ENCODE measurements around the gene FBRSL1. TPM values are rescaled to one million over a fixed set of nuclear protein-coding genes. Genes with fewer than 3 reads are reported as not detected.

Gene FBRSL1
- total RNA-seq, 1 experiment from 2014 or later: 96.1 TPM

DNA sequence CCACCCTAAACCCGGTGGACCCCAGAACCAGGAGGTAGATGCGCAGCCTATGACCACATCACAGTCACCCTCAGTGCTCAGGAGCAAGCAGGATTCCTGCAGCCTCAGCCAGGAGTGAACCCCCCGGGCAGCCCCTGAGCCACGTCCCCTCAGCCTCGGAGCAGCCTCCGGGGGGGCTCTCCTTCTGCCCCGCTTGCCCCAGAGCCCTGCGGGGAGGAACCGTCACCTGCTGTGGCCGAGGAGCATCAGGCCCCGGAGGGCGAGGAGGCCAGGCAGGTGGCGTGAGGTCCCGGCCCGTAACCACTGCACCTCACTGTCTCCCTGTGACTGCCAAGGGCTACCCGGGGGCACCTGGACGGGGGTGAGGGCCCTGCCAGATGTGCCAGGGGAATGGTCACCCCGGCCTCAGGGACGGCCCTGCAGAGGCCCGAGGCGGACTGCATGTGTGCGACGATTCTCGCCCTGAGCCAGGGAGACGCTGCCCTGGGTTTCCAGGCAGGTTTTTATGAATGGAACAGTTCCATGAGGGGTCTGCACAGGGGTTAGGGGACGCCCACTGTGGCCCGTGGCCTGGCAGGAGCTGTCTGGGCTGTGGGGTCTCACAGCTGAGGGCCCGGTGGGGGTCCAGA lies 58.6 kb downstream of the FBRSL1 start:
- Mint-ChIP-seq H3K4me3 (ENCODE audit: unreplicated experiment) (no peak overlapping the region), H3K36me3 (ENCODE audit: insufficient read depth, unreplicated experiment) (peaks cover 7% of the 10 kb centered on the region), H3K9me3 (ENCODE audit: unreplicated experiment) (no peaks in the 10 kb centered on the region), H3K27me3 (ENCODE audit: insufficient read depth, unreplicated experiment) (no peaks in the 10 kb centered on the region), H3K4me1 (ENCODE audit: low read depth, unreplicated experiment) (no peaks in the 10 kb centered on the region), H3K27ac (ENCODE audit: unreplicated experiment) (no peak overlapping the region)
- Histone ChIP-seq H3K27me3 (replicated peaks; ENCODE audit: control insufficient read depth, insufficient read depth, low read length) (no peaks in the 10 kb centered on the region), H3K36me3 (ENCODE audit: control insufficient read depth, insufficient read depth, low read length) (no peaks in the 10 kb centered on the region), H3K9me3 (no peaks in the 10 kb centered on the region), H3K4me3 (ENCODE audit: low read depth, low read length) (no peak overlapping the region), H3K4me1 (no peaks in the 10 kb centered on the region)
- TF ChIP-seq, protein P1, sequence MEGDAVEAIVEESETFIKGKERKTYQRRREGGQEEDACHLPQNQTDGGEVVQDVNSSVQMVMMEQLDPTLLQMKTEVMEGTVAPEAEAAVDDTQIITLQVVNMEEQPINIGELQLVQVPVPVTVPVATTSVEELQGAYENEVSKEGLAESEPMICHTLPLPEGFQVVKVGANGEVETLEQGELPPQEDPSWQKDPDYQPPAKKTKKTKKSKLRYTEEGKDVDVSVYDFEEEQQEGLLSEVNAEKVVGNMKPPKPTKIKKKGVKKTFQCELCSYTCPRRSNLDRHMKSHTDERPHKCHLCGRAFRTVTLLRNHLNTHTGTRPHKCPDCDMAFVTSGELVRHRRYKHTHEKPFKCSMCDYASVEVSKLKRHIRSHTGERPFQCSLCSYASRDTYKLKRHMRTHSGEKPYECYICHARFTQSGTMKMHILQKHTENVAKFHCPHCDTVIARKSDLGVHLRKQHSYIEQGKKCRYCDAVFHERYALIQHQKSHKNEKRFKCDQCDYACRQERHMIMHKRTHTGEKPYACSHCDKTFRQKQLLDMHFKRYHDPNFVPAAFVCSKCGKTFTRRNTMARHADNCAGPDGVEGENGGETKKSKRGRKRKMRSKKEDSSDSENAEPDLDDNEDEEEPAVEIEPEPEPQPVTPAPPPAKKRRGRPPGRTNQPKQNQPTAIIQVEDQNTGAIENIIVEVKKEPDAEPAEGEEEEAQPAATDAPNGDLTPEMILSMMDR (IDR thresholded peaks at IDR 0.05; ENCODE audit: insufficient read depth in 1 of 2, low read depth in 1 of 2, low read length in 1 of 2, severe bottlenecking in 1 of 2, unreplicated experiment in 1 of 2): no peak
- POLR2A ChIA-PET: no interaction called here
- intact Hi-C loops (cut with micrococcal nuclease; ENCODE audit: unreplicated experiment): no loop called here
- no TSS peak for BruUV-seq (replicated peaks)
- DNase-seq: no peak
- CTCF ChIA-PET: no interaction called here

DNA sequence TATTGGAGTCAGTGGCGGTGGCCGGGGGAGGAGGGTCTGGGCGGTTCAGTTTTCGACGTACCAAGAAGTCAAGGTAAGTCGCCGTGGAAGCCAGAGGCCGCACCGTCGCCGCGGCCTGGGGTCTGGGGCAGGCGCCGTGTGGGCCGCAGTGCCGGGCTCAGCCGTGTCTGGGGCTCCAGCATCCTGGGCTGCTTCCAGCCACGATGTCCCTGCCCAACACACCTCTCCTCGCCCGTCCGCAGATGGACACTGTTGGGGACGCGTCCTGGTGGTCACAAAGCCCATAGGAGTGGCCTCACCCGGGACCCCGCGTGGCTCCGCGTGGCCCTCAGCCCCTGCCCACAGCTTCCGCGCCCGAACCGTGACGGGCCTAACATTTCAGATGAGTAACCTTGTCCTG lies 59.1 kb downstream of the FBRSL1 start:
- Histone ChIP-seq H3K4me3 (ENCODE audit: low read depth, low read length) (no peak overlapping the region), H3K36me3 (ENCODE audit: control insufficient read depth, insufficient read depth, low read length) (no peaks in the 10 kb centered on the region), H3K27me3 (replicated peaks; ENCODE audit: control insufficient read depth, insufficient read depth, low read length) (no peaks in the 10 kb centered on the region), H3K4me1 (no peaks in the 10 kb centered on the region), H3K9me3 (no peaks in the 10 kb centered on the region)
- BruUV-seq (replicated peaks): no TSS peak
- TF ChIP-seq, protein P1 (IDR thresholded peaks at IDR 0.05; ENCODE audit: insufficient read depth in 1 of 2, low read depth in 1 of 2, low read length in 1 of 2, severe bottlenecking in 1 of 2, unreplicated experiment in 1 of 2): no peak
- H3K36me3 Mint-ChIP-seq (ENCODE audit: insufficient read depth, unreplicated experiment): peaks cover 7% of the 10 kb centered on the region
- no peaks in the 10 kb centered on the region for H3K9me3 Mint-ChIP-seq (ENCODE audit: unreplicated experiment)
- no peaks in the 10 kb centered on the region for H3K27me3 Mint-ChIP-seq (ENCODE audit: insufficient read depth, unreplicated experiment)
- DNase-seq: no peak
- intact Hi-C loops (cut with micrococcal nuclease; ENCODE audit: unreplicated experiment): no loop called here
- CTCF ChIA-PET: no interaction called here
- no peak overlapping the region for H3K4me3 Mint-ChIP-seq (ENCODE audit: unreplicated experiment)
- POLR2A ChIA-PET: no interaction called here
- H3K27ac Mint-ChIP-seq (ENCODE audit: unreplicated experiment): no peak overlapping the region
- H3K4me1 Mint-ChIP-seq (ENCODE audit: low read depth, unreplicated experiment): no peaks in the 10 kb centered on the region

DNA sequence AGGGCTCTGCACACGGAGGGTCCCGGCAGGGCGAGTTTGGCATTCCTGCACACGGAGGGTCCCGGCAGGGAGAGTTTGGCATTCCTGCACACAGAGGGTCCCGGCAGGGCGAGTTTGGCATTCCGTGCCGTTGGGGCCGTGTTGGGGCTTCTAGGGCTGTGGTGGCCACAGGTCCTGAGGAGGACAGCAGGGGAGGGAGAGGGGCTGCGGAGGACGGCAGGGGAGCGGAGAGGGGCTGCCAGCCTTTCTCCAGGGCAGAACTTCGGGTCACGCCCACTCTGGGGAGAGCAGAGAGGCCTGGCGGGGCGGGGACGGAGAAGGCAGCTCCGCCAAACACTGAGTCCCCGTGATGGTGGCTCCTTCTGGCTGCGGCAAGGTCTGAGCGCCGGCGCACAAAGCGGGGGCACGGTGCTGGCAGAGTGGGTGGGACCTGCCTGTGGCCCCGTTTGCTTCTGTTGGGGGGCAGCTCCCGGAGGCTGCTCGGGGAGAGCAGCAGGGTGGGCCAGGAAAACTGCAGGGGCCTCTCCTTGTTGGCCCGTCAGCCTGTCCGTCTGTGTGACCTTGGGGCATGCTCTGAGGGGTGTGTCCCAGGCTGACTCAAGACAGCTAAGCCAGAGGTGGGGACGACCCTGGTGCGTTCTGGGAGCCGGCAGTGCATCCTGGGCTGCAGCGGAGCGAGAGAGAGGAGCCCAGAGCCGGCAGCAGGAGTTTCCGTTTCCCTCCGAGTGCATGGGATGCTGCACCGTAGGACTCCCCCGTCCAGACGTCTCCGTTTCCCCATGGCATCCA lies 60.3 kb downstream of the FBRSL1 start:
- ChIA-PET CTCF (no interaction called here), POLR2A (no interaction called here)
- H3K27me3 Mint-ChIP-seq (ENCODE audit: insufficient read depth, unreplicated experiment): no peaks in the 10 kb centered on the region

More for the DNA sequence above, 60.3 kb downstream of the FBRSL1 start:
- no peak overlapping the region for H3K27ac Mint-ChIP-seq (ENCODE audit: unreplicated experiment)
- Histone ChIP-seq H3K4me3 (ENCODE audit: low read depth, low read length) (no peak overlapping the region), H3K36me3 (ENCODE audit: control insufficient read depth, insufficient read depth, low read length) (no peaks in the 10 kb centered on the region), H3K4me1 (no peaks in the 10 kb centered on the region), H3K9me3 (no peaks in the 10 kb centered on the region), H3K27me3 (replicated peaks; ENCODE audit: control insufficient read depth, insufficient read depth, low read length) (no peaks in the 10 kb centered on the region)
- no peaks in the 10 kb centered on the region for H3K4me1 Mint-ChIP-seq (ENCODE audit: low read depth, unreplicated experiment)
- TF ChIP-seq, protein P1 (IDR thresholded peaks at IDR 0.05; ENCODE audit: insufficient read depth in 1 of 2, low read depth in 1 of 2, low read length in 1 of 2, severe bottlenecking in 1 of 2, unreplicated experiment in 1 of 2): no peak
- H3K4me3 Mint-ChIP-seq (ENCODE audit: unreplicated experiment): no peak overlapping the region
- H3K36me3 Mint-ChIP-seq (ENCODE audit: insufficient read depth, unreplicated experiment): peaks cover 7% of the 10 kb centered on the region
- no TSS peak for BruUV-seq (replicated peaks)
- H3K9me3 Mint-ChIP-seq (ENCODE audit: unreplicated experiment): no peaks in the 10 kb centered on the region
- no peak for DNase-seq
- intact Hi-C loops (cut with micrococcal nuclease; ENCODE audit: unreplicated experiment): no loop called here

Measured in Caco-2 (cell line).